AG04449 (cell line): Measurements from ENCODE around the gene L3MBTL3.

Source experiments
- CTCF ChIA-PET: fragments of 350-600 bp; formaldehyde crosslinking; extraction: SDS; loops from one replicate; lab custom pipeline; 2021; ENCODE audit warnings: antibody characterized with exemption; lab: Yijun Ruan, JAX
- POLR2A ChIA-PET: fragments of 400-600, 350-600 bp; formaldehyde crosslinking; extraction: SDS; loops from one replicate; lab custom pipeline; 2020; ENCODE audit warnings: antibody characterized with exemption, inconsistent platforms; lab: Yijun Ruan, JAX
- DNase-seq: peaks from one replicate; pipeline ENCODE4 v3.0.0-alpha.2; 2010; ENCODE audit warnings: low read depth, low spot score
- H3K4me3 ChIP-seq: 2 replicates; pipeline ENCODE4 v1.5.1; 2011; ENCODE audit warnings: low read depth, mild to moderate bottlenecking, control low read depth, low read length
- TF ChIP-seq, protein P1 (sequence below): IDR thresholded peaks from one replicate; pipeline ENCODE4 v1.5.1; 2011; ENCODE audit warnings: mild to moderate bottlenecking, moderate library complexity, low read length, control low read depth, inconsistent platforms; ENCODE audit not compliant: insufficient read depth; ENCODE audit errors: missing control alignments

L3MBTL3 gene

DNA sequence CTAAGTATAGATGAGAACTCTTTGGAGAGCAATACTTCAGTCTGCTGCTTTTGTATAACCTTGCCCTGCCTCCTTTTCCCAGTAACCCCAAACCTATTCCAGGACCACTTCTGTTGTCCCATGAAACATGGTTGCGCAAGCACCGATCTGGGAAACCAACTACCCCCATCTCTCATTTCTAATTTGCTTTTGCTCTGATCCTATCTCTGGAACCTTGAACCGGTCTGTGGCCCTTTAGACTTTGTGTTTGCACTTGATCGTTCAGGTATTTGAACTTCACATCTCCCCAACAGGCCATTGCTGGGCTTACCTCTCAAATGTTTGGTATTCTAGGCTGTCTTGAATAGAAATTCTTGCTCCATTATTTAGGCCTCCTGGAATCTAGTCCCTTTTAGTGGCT lies 25.0 kb downstream of the L3MBTL3 start:
- TF ChIP-seq, protein P1, sequence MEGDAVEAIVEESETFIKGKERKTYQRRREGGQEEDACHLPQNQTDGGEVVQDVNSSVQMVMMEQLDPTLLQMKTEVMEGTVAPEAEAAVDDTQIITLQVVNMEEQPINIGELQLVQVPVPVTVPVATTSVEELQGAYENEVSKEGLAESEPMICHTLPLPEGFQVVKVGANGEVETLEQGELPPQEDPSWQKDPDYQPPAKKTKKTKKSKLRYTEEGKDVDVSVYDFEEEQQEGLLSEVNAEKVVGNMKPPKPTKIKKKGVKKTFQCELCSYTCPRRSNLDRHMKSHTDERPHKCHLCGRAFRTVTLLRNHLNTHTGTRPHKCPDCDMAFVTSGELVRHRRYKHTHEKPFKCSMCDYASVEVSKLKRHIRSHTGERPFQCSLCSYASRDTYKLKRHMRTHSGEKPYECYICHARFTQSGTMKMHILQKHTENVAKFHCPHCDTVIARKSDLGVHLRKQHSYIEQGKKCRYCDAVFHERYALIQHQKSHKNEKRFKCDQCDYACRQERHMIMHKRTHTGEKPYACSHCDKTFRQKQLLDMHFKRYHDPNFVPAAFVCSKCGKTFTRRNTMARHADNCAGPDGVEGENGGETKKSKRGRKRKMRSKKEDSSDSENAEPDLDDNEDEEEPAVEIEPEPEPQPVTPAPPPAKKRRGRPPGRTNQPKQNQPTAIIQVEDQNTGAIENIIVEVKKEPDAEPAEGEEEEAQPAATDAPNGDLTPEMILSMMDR: no peak
- no peak overlapping the region for H3K4me3 ChIP-seq
- DNase-seq: no peak
- ChIA-PET CTCF (interaction anchor here (1.2 kb wide), 2 partner anchors 10 to 239 kb away, joined by 3 read pairs; no protein-coding TSS in a partner anchor), POLR2A (no interaction called here)

- DNase-seq: no peak
- POLR2A ChIA-PET: no interaction called here
- TF ChIP-seq, protein P1: no peak
- CTCF ChIA-PET: interaction anchor here (1.2 to 4.0 kb wide), 5 partner anchors 10 to 715 kb away, joined by 3 to 41 read pairs (median 10); no protein-coding TSS in a partner anchor
- H3K4me3 ChIP-seq: no peak overlapping the region
These were observed 27.2 kb downstream of the L3MBTL3 start for GRCh38 chr6:130045622-130046021.

GRCh38 chr6:130046671-130047070 lies 28.3 kb downstream of the L3MBTL3 start:
- ChIA-PET POLR2A (no interaction called here), CTCF (interaction anchor here (1.0 to 4.0 kb wide), 14 partner anchors 11 to 1487 kb away, joined by 3 to 41 read pairs (median 6); partner anchors contain the start of gene TMEM200A)
- no peak for DNase-seq
- TF ChIP-seq, protein P1: no peak
- H3K4me3 ChIP-seq: no peak overlapping the region

DNA sequence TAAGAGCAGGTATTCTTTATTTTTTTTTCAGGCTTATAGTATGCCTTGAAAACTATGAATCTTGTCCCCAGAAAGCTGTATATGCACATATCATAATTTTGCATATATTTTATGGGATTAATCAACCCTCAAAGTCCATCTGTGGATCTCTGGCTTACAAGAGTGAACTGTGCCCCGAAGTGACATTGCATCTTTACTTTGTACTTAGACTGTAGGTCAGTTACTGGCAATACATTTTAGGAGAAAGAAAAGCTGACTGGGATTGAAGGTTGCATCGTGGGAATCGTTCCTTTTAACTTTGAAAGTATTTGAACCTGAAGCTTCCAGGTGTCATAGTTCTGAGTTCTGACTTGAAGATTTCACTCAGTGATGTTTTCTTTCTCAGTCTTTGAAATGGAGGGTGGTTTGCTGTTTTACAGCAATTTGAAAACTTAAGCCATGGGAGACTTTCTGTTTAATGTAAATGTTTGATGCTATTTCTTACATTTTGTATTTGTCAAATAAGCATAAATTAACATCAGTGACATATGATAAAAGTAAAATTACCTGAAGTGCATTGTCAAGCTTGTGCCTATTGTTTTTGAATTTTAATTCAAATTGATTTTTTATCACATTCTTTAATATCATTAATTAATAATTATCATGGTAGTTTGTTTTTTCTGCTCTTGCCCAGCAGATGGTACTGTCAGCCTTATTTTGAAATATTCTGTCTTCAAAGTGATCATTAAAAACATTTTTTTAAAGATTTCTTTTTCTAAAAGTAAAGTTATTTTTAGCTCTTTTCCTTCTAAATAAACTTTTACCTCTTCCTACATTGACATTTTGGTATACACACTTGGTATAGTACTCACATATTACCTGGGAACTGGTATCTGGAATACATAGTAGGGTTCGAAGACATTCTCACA lies 29.0 kb downstream of the L3MBTL3 start:
- no peak overlapping the region for H3K4me3 ChIP-seq
- ChIA-PET POLR2A (no interaction called here), CTCF (interaction anchor here (0.6 to 4.0 kb wide), 28 partner anchors 11 to 1486 kb away, joined by 3 to 41 read pairs (median 4); partner anchors contain the start of gene TMEM200A)
- DNase-seq: no peak
- TF ChIP-seq, protein P1: no peak

DNA sequence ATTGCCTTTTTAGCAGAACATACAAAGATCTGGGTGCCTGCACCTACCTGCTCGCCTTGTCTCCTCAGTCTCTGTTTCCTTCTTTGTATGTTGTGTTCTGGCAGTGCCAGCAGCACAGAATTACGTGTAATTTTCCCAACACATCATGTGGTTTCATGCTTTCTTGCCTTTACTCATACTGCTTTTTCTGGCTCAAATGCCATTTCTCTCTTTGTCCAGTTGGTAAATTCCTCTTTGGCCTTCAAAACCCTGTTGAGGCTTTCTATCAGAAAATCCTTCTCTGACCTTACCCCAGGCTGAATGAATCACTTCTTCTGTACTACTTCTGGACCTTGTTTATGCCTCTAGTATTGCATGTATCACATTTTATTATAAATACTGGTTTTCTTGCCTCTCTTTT lies 31.8 kb downstream of the L3MBTL3 start:
- no peak for DNase-seq

More for the DNA sequence above, 31.8 kb downstream of the L3MBTL3 start:
- no peak overlapping the region for H3K4me3 ChIP-seq
- ChIA-PET CTCF (interaction anchor here (1.6 kb wide), 1 partner anchor 336 kb away, joined by 4 read pairs; no protein-coding TSS in a partner anchor), POLR2A (no interaction called here)
- TF ChIP-seq, protein P1: no peak
